ENCODE results near the gene BIRC2.
"Not testable (repeated sequence)": the region's sequence is repeated elsewhere in the genome, so short reads cannot be mapped to it uniquely, and the experiment has no call there.

BIRC2 gene

DNA sequence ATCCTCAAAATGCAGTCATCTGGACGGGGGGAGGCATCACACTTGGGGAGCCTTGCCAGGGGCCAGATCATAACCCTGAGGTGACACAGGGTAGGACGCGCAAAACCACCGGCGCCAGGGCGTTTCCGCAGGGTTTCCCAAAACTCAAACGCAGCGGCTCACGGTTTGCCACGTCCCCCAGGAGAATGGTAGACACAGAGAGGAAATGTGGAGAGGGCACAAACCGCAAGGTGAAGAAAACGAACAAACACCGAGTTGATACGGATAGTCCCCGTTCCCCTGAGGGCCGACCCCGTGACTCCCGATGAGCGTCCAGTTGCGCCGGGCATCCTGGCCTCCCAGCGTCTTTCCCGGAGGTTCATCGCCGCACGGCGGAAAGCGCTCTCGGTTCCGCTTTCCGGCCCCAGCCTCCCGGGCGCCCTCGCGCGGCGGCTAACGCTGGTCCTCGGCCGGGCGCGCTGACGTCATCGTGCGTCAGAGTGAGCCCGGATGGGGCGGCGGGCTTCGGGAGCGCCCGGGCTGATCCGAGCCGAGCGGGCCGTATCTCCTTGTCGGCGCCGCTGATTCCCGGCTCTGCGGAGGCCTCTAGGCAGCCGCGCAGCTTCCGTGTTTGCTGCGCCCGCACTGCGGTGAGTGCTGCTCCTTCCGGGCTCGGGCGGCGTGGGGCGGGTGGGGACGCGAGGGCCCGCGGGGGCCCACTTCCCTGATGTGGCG is at the start of gene BIRC2:
TSS of gene BIRC2 (plus strand) at position 467 of the 714 bp plus-strand sequence. CDS start 2,641 bp downstream, outside the sequence.
- ChIA-PET POLR2A (no interaction called here), CTCF (interaction anchor here (0.5 to 8.9 kb wide), 4 partner anchors 53 to 267 kb away, joined by 3 to 213 read pairs (median 3); no protein-coding TSS in a partner anchor)
- peak; percentile 90 for DNase-seq (ENCODE audit: extremely low spot score)
- peak; percentile 90 for TF ChIP-seq CTCF (IDR thresholded peaks at IDR 0.05; ENCODE audit: control extremely low read depth, extremely low read depth, low read depth, missing control alignments)

DNA sequence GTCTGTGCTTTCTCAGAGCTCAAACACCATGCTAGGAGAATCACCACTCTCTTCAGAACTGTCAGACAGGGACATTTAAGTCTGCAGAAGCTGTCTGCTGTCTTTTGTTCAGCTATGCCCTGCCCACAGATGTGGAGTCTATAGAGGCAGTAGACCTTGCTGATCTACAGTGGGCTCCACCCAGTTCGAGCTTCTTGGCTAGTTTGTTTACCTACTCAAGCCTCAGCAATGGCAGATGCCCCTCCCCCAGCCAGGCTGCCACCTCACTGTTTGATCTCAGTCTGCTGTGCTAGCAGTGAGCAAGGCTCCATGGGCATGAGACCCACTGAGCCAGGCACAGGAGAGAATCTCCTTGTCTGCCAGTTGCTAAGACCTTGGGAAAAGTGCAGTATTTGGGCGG is 46.2 kb upstream of the BIRC2 start:
- CTCF ChIA-PET, result interaction anchor here (0.8 to 1.4 kb wide), 3 partner anchors 9 to 66 kb away, joined by 3 to 4 read pairs (median 3); no protein-coding TSS in a partner anchor
- DNase-seq (ENCODE audit: extremely low spot score); POLR2A ChIA-PET: not testable (repeated sequence)

GRCh38 chr11:102302241-102302640 is 44.8 kb upstream of the BIRC2 start:
- CTCF ChIA-PET, result interaction anchor here (0.6 to 1.4 kb wide), 4 partner anchors 8 to 15 kb away, joined by 3 read pairs; no protein-coding TSS in a partner anchor
- no peak for TF ChIP-seq CTCF (IDR thresholded peaks at IDR 0.05; ENCODE audit: control extremely low read depth, extremely low read depth, low read depth, missing control alignments)
- POLR2A ChIA-PET, result no interaction called here
- no peak for DNase-seq (ENCODE audit: extremely low spot score)

GRCh38 chr11:102304686-102305085 is 42.3 kb upstream of the BIRC2 start:
- no peak for TF ChIP-seq CTCF (IDR thresholded peaks at IDR 0.05; ENCODE audit: control extremely low read depth, extremely low read depth, low read depth, missing control alignments)
- no peak for DNase-seq (ENCODE audit: extremely low spot score)
- ChIA-PET CTCF (no interaction called here), POLR2A (no interaction called here)

DNA sequence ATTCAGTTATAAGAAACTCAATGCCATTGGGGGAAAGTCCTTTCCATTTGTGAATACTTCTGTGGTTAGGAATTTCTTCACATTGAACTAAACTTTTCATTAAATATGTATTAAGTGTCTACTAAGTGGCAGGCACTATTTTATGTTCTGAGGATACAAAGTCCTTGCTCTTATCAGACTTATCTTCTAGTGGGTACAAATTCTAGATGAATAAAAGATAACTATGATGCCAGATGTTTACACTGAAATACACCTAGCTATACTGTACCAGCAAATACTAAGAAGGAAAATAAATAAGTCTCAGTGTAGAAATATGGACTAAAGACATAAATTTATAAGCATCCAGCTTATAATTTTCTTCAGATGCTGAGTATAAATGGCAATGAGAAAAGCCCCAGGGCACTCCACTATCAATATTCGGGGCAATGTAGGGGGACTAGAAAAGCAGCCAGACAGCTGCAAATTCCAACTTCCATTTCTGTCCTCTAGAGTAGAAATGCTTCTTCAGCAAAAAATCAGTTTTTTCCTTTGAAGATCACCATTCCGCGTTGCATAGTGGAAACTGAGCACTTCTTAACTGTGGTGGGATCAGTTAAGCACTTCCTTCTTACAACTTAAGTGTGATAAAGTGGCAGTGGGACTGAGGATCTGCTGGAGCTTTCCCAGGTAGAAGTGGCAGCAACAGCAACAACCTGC is 41.5 kb upstream of the BIRC2 start:
- no peak for TF ChIP-seq CTCF (IDR thresholded peaks at IDR 0.05; ENCODE audit: control extremely low read depth, extremely low read depth, low read depth, missing control alignments)
- ChIA-PET POLR2A (no interaction called here), CTCF (interaction anchor here (0.8 to 4.1 kb wide), 5 partner anchors 9 to 25 kb away, joined by 3 to 40 read pairs (median 4); no protein-coding TSS in a partner anchor)
- no peak for DNase-seq (ENCODE audit: extremely low spot score)

DNA sequence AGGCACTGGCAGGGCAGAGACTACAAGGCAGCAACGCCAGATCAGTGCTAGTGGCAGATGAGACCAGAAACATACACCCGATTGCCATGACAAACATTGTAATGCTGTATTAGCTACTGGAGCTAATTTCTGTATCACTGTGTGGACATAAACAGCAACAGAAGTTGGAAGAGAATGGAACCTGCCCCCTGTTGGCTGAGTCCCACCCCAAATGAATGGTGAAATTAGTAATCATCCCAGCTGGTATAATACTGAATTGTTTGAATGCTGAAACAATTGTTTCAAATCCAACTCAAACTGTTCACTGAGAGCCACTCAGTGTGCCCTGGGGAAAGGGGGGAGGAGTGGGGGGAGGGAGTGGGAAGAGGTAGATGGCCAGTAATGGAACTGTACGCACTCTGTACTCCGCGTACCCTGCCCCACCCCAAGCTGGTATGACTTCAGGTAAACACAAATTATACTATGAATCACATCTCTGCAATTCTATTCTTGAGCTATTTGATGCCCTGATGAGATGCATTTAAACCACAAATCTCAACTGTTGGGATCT is 40.9 kb upstream of the BIRC2 start:
- TF ChIP-seq CTCF (IDR thresholded peaks at IDR 0.05; ENCODE audit: control extremely low read depth, extremely low read depth, low read depth, missing control alignments), result no peak
- DNase-seq (ENCODE audit: extremely low spot score), result no peak
- ChIA-PET CTCF (interaction anchor here (0.6 to 4.1 kb wide), 7 partner anchors 8 to 307 kb away, joined by 3 to 40 read pairs (median 4); partner anchors contain the start of gene BIRC3), POLR2A (no interaction called here)

All from GM10248 (cell line).